SHP77 (cell line): ENCODE data around the gene DROSHA.
"Not testable (repeated sequence)": the region's sequence is repeated elsewhere in the genome, so short reads cannot be mapped to it uniquely, and the experiment has no call there.

Source experiments
- DNase-seq, 2 experiments: peaks; one replicate each; lab custom pipeline; 2025; lab: John Stamatoyannopoulos, UW

DROSHA gene

GRCh38 chr5:31415009-31415923 is 116.6 kb downstream of the DROSHA start:
- DNase-seq, result no peak

- DNase-seq, result no peak
Measured at GRCh38 chr5:31413030-31413812, 118.7 kb downstream of the DROSHA start.

GRCh38 chr5:31412324-31412723 is 119.6 kb downstream of the DROSHA start:
- no peak for DNase-seq

GRCh38 chr5:31410089-31410488 is 121.8 kb downstream of the DROSHA start:
- no peak for DNase-seq

GRCh38 chr5:31408814-31409213 is 123.1 kb downstream of the DROSHA start:
- no peak for DNase-seq

GRCh38 chr5:31407921-31408693 is 123.8 kb downstream of the DROSHA start:
- DNase-seq, result no peak

GRCh38 chr5:31404325-31404724 is 127.6 kb downstream of the DROSHA start:
- DNase-seq, result no peak

- DNase-seq, result no peak
Measured at GRCh38 chr5:31401691-31402090, 130.2 kb downstream of the DROSHA start.

GRCh38 chr5:31397926-31398557 is 133.9 kb downstream of the DROSHA start:
- no peak for DNase-seq

GRCh38 chr5:31396611-31397295 is 135.1 kb downstream of the DROSHA start:
- DNase-seq, result no peak

- DNase-seq, result not testable (repeated sequence)
Measured at GRCh38 chr5:31395450-31396045, 136.3 kb downstream of the DROSHA start.

- DNase-seq, result no peak
Measured at GRCh38 chr5:31393126-31393525, 138.8 kb downstream of the DROSHA start.

- no peak for DNase-seq
Measured at GRCh38 chr5:31392061-31392460, 139.8 kb downstream of the DROSHA start.

- DNase-seq, result no peak
Measured at GRCh38 chr5:31390256-31390655, 141.6 kb downstream of the DROSHA start.

GRCh38 chr5:31385774-31386537 is 145.9 kb downstream of the DROSHA start:
- no peak for DNase-seq

- DNase-seq, result no peak
Measured at GRCh38 chr5:31383734-31384133, 148.2 kb downstream of the DROSHA start.

GRCh38 chr5:31382051-31382878 is 149.6 kb downstream of the DROSHA start:
- no peak for DNase-seq

- DNase-seq, result no peak
Measured at GRCh38 chr5:31381299-31381698, 150.6 kb downstream of the DROSHA start.

GRCh38 chr5:31380049-31380448 is 151.8 kb downstream of the DROSHA start:
- DNase-seq, result no peak
